NCI-H187 (cell line): ENCODE data around the gene SLC35E2B.
"Not testable (repeated sequence)": the region's sequence is repeated elsewhere in the genome, so short reads cannot be mapped to it uniquely, and the experiment has no call there.

ENCODE experiments used
- DNase-seq, 2 experiments: peaks; one replicate each; lab custom pipeline; 2025; lab: John Stamatoyannopoulos, UW

Gene SLC35E2B

DNA sequence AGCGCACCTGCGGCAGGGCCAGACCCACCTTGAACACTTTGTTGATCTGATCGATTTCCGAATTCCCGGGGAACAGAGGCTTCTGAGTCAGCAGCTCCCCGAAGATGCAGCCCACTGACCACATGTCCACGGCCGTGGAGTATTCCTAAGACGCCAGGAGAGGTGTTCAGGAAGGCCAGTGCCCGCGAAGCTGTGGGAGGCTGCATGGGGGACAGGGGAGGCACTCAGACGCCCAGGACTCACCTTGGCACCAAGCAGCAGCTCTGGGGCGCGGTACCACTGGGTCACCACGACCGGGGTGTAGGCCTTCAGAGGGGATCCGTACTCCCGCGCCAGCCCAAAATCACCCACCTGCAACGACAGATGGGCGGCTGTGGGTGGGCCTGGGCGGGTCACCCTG is 11.2 kb upstream of the SLC35E2B start:
- no peak for DNase-seq

DNA sequence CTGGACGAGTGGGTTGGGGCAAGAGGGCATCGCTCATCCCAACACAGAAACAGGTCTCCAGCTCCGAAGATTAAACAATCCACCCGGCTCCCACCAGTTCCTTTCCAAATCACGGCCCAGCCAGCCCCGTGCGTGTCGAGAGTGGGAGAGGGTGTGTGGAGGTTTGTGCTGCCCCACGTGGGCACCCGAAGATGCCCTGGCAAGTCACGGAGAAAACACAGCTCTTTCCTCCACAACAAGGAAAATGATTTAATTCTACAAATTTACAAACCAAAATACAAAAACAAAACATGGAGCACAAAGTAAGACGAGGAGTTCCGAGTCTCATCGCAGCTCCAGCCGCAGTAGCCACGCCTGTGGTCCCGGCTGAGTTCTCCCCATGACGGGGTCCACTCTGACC is 9.9 kb upstream of the SLC35E2B start:
- not testable (repeated sequence) for DNase-seq

DNA sequence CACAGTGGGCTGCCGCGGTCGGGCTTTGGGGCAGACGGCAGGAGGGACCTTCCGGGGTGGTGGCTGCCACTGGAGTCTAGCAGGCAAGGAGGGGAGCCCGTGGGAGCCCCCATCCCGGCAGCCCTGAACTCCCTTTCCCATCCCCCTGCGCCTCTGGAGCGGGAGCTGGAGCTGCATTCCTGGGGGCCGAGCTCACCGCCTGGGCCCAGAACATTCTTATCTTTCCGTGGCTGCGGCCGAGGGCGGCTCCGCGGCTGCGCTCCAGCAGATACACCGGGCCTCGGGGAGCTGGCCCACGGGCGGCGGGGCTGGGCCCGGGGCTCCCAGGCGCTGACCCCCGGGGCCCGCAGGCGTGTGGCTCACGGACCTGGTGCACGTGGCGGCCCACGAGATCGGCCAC is 8.0 kb upstream of the SLC35E2B start:
- not testable (repeated sequence) for DNase-seq

DNA sequence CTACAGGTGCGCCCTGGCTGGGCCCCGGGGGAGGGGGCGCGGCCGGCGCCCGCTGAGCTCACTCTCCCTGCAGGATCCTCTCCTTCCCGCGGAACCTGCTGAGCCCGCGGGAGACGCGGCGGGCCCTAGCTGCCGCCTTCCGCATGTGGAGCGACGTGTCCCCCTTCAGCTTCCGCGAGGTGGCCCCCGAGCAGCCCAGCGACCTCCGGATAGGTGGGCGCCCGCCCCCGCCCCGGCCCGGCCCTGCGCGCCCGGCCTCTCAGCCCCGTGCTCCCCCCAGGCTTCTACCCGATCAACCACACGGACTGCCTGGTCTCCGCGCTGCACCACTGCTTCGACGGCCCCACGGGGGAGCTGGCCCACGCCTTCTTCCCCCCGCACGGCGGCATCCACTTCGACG is 7.5 kb upstream of the SLC35E2B start:
- not testable (repeated sequence) for DNase-seq

DNA sequence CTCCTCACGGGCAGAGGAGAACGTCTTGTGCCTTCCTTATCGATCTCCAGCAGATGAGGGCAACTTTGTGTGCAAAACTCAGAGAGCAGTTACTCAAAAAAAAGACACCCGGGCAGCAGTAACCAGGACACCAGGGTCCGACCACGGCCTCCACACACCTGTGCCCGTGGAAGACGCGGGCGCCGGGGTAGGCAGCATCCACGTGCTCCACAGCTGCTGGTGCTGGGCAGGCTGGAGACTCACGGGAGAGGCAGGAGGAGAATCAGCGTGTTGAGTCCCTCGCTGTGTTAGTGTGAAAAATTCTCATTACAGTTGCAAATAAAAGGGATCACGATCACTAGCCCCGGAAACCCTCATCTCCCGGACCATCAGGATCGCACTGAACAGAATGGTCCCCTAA is 6.5 kb upstream of the SLC35E2B start:
- DNase-seq, result not testable (repeated sequence)

DNA sequence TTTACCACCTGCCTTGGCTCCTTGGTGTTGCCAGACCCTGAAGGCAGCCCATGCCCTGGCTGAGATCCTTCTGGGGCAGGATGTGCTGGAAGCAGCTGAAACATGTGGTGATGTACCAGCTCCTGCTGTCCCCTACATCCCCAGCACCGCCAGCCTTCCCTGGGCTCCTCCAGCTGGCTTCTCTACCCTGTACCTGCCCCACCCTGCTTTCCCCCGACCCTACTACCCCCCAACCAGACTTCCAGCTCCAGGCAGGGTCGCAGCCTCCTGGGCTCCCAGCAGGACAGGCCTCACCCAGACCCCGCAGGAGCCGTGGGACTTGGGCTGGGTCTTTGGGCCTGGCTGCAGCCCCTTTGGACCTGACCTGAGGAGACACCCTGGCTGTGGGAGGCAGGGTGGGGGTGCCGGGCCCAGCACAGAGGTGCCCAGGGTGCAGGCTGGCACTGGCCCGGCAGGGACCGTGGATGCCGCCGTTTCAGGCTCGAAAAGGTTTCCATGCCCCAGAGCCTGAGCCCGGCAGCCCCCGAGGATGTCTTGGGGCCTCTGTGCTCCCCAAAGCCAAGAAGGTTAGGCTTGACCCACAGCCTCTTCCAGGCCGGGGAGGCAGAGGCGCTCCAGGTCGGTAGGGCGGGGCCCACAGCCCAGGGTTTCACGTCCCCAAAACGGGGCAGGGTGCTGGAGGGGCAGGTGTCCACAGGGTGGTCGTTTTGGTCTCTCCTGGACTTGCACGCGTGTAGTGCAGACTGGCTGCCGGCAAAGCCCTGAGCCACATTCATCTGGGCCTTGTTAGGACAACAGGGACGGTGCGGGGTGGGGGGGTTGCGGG is 5.0 kb upstream of the SLC35E2B start:
- DNase-seq, result not testable (repeated sequence)

DNA sequence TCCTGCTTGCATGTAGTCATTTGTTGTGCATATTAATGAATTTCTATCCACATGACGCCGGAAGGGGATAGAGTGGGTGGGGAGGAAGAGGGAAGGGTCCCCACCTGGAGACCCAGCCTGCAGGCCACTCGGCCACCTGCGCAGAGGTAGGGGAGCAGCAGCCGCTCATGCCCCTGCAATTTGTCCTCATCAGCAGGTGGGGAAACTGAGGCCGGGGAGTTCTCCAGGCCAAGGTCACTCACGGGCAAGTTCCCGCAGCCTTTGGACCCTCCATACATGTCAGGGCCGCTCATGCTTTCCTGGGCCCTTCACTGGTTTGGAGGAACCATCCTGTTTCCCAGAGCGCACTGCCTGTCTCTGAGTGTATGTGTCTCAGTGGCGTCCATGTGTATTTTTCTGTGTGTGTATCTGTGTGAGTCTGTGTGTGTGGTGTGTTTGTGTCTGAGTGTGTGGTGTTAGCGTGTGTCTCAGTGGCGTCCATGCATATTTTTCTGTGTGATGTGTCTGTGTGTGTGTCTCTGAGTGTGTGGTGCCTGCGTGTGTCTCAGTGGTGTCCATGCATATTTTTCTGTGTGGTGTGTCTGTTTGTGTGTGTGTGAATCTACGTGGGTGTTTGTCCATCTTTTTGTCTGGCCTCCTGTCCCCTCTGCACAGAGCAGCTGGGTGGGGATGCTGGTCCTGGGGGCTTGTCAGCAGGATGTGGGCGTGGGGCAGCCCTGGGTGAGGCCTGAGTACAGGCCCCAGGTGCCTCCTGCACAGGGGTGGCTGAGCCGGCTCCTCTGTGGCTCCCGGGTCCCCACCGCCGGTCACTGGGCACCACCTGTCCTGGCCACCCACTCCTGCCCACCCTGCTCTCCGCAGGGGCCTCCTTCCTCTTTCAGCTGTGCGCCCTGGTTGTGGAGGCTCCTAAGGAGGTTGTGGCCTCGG is 4.1 kb upstream of the SLC35E2B start:
- DNase-seq, result not testable (repeated sequence)

DNA sequence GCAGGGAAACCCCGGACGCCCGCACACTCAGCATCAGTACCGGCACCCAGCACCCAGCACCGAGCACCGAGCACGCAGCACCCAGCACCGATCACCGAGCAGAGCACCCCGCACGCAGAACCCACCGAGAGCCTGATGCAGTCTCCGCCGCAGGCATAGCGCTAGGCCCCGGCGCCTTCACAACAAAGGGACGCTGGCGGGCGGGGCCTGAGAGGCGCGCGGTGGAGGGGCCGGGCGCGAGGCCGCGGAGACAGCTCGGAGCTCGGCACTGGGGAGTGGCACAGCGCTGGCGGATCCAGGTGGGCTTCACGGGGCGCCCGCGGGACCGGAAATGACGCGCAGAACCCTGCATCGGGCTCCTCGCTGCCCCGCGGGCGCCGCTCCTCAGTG is 276 bp downstream of the SLC35E2B start:
- peak; percentile 73 to 88 for DNase-seq

DNA sequence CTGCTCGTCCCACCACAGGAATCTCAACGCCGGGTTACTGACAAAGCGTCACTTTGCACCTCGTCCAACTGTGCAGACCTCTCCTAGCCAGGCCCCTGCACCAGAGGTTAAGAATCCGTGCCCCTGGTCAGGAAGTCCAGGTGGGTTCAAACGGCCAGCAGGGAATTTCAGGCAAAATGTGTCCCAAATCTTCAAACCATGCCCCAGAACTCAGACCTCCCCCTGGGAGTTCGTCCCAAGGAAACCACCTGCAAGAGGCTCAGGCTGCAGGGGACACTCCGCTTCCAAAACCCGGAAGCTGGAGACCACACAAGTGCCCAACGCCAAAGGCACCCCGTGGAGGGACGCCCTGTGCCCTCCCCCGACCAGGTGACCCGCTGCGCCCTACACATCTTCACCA is 1.2 kb downstream of the SLC35E2B start:
- not testable (repeated sequence) for DNase-seq

DNA sequence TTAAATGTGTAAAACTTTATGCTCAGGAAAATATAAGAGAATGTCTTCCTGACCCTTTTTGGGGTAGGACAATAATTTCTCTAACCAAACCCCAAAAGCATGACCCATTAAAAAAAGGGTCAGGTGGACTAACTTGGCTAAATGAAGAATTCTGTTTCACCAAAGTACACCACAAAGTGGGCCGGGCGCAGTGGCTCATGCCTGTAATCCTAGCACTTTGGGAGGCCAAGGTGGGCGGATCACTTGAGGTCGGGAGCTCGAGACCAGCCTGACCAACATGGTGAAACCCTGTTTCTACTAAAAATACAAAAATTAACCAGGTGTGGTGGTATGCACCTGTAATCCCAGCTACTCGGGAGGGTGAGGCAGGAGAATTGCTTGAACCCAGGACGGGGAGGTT is 3.1 kb downstream of the SLC35E2B start:
- DNase-seq, result not testable (repeated sequence)

DNA sequence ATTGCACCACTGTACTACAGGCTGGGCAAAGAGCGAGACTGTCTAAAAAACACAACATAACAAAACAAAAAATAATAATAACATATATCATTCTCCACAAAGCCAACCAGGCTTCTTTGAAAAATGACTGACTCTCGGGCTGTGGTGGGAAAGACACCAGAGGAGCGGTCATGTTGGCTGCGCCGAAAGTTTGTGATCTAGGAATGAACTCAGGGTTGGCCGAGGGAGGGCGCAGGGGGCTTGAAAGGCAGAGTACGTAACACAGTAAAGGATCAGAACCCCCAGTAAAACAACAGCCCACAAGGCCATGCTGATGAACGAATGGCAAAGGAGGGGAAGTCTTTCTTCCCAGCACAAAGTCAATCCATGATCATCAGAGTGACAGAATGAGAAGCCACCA is 4.7 kb downstream of the SLC35E2B start:
- DNase-seq, result no peak

DNA sequence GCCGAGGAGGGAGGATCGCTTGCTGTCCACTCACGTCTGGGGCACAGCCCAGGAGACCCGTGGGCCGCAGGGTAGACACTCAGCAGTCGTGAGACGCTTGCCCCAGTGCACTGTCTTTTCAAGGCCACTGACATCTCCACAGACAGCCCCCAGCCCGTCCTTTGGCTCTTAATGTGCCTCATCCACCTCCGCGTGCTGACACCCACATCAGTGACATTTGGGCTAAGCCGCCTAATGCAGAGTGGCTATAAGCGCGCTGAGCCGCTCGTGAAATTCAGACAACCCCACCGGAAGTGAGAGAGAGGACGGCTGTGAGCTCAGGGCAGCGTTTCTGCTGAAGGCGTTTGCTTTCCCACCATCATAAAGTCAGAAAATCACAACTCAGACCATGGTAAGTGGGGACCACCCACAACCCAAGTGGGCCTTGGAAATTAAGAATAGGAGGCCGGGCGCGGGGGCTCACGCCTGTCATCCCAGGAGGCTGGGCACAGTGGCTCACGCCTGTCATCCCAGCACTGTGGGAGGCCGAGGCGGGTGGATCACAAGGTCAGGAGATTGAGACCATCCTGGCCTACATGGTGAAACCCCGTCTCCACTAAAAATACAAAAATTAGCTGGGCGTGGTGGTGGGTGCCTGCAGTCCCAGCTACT is 8.4 kb downstream of the SLC35E2B start:
- no peak for DNase-seq

DNA sequence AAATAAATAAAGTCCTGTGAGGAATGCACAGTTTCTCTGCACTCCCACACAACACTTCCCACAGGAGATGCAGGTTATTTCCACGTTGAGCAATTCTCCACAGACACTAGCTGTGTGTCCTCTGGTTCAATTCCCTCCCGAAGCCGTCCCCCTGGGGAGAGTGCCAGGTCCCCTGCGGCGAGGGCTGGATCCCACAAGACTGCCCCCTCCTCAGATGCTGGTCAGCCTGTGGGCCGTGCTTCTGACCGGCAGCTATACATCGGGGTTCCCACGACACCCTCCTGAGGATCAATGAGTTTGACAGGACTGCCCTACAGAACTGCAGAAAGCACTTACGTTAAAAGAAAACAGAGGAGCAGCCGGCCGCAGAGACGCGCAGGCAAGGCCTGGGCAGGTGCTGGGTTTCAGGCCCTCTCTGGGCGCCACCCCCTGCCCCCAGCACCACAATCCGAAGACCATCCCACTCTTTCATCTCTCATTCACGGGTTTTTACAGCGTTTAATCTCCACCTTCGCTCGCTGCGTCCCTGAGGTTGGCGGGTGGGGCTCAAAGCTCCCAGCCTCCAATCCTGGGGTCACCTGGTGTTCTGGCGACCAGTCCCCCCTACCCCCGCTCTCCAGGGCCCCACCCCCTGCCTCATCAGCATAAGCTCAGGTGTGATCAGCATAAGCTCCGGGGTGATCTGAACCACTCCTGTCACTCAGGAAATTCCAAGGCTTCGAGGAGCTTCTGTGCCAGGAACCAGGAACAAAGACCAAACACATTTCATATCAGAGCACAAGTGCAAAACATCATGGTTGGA is 9.3 kb downstream of the SLC35E2B start:
- DNase-seq, result no peak

DNA sequence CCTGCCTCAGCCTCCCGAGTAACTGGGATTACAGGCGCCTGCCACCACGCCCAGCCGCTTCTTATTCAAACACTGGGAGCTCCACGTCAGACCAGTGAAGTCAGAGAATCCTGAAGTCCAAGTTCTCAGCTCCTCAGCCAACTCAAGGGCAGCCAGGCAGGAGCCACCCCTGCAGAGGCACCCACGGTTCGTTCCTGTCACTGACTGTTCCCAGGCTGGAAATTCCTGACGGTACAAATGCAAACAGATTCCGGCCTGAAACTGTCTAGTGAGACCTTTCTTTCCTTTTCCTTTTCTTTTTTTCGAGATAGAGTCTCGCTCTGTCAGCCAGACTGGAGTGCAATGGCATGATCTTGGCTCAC is 11.7 kb downstream of the SLC35E2B start:
- DNase-seq, result no peak

DNA sequence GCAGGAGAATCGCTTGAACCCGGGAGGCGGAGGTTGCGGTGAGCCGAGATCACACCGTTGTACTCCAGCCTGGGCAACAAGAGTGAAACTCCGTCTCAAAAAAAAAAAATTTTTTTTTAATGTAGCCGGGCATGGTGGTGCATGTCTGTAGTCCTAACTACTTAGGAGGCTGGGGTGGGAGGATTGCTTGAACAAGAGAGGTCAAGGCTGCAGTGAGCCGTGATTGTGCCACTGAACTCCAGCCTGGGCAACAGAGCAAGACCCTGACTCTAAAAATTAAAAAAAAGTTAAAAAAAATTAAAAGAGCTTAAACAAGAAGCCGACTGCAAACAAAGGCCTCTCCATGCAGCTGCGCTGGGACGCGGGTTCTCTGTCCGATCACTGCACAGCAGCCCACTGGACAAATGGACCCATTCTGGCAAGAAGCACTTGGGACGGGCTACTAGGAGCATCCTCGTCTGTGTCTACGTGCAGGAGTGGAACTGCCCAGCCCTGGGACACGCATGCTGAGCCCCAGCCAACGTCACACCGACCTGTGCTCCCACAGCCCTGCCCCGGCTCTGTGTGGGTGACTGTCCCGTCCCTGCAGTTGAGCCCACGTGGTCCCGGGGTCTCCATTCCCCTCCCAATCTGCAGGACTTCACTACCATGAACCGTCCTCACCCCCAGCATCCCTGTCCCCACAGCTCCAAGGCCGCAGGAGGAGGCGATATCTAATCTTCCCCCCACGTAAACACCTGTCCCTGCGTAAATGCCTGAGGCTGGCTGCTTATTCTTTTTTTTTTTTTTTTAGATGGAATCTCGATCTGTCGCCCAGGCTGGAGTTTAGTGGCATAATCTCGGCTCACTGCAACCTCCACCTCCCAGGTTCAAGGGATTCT is 12.3 kb downstream of the SLC35E2B start:
- DNase-seq, result no peak

DNA sequence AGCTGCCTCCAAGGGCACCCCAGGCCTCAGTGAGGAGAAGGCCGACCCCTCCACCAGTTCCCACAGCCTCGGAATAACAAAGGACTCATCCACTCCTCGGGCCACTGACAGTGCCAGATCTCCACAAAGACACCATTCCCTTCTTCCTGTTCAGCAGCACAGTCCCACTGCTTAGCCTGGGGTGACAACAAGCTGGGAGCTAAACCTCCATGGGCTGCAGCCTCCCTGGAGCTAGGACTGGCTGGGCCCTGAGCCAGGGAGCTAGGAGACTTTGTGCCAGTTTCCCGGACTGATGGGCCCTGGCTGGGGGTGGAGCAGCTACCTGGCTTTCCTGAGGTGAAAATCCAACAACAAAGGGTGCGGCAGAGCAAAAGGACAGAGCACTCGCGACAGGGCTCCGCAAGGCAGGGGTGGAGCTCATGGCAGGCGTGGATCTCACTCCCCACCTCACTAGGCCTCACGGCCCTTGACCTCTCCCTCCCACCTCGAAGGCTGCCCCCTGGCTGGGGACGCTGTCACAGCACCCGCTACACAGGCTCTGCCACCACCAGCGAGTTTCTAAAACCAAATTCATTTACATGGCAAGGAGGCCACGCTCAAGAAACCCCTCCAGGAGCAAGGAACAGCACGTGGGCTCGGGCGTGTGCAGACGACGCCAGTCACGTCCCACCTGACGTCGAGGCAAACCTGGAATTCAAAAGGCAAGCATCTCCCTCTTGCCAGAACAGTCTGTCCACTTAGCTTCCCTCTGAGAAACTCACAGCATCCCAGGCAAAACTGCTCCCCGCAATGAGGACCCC is 13.8 kb downstream of the SLC35E2B start:
- no peak for DNase-seq

DNA sequence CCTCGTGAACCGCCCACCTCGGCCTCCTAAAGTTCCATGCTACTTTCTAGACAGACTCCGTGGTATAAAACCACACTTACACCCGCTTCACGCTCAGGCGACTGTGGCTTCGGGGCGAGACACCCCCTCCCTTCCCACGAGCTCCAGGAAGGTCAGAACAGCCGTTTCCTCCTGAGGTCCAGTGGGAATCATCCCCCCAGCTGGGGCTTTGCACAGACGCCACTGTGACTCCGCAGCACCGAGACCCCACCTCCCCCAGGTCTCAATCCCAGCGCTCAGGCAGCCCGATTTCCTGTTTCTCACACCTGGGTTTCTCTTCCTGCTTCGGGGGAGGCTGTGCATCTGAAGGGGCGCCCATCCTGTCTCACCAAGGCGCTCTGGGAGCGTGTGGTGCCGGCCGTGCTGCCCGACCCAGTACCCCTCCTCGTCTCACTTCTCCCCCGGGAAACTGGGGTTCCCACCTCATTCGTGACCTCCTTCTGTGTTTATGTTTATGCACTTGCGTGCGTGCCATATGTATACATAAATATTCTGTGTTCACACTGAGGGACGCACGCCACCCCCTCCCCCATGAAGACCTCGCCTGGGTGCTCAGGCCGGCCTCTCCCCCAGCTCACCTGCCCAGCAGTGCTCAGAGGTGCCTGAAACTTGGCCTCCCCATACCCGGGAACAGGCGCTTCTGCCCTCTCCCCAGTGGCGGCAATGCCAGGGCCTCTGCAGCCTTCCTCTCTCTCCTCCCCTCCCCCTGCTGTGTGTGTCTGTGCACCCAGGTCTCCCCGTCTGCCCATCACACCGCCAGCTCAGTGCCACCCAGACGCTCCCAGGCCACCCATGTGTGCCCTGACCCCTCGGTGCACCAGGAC is 14.6 kb downstream of the SLC35E2B start:
- DNase-seq, result no peak

DNA sequence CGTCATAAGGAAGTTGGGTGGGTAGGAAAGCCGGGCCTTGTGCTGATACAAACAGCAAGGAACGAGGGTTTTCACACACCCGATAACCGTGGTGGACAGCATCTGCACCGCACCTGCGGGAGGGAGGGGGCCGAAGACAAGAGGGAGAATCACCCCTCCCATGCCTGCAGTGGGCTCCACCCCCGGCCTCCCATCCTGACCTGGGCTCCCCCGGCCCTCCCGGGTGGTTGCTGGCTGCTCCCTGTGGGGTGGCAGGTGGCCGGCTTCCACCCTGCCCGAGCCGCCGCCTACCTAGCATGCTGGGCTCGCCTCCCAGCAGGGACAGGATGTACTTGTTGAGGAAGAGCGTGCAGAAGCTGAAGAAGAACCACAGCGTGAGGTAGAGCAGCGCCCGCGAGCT is 16.5 kb downstream of the SLC35E2B start:
- DNase-seq, result not testable (repeated sequence)

DNA sequence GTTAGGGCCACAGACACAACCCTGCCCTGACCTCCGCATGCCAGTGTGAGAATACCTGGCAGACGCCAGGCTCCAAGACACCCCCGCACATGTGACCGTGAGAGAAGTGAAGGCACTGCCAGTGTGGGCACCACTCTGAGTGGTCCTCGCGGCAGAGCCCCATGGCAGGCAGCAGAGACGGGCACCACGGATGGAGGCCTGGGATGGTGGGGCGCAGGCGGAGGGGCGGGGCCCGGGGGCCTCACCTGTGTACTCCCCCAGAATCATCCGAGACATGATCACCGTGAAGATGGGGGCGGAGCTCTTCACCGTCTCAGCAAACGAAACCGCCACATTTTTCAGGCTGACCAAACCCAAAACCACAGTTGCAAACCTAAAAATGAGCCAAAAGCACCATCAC is 17.4 kb downstream of the SLC35E2B start:
- not testable (repeated sequence) for DNase-seq
